ENCODE data around the gene AXIN2. TPM values are rescaled to one million over a fixed set of nuclear protein-coding genes. Genes with fewer than 3 reads are reported as not detected.
A peak's percentile ranks its signal among the peaks of the same experiment; 100 is the strongest.
"Not testable (repeated sequence)": the region's sequence is repeated elsewhere in the genome, so short reads cannot be mapped to it uniquely, and the experiment has no call there.

The AXIN2 gene
- total and polyA plus RNA-seq, 12 donors, result 5.7 to 19.2 (median 11.8) TPM

- no peak overlapping the region for H3K27ac ChIP-seq
- intact Hi-C loops (cut with DNase I), result no loop called here
- 39 to 42% methylated on average over 9 of the region's 9 CpGs for WGBS, 2 donors
- DNase-seq (peak in 1 of 2 donors; percentile 74), ATAC-seq (peak in 7 of 8 donors; percentile 46 to 90 (median 75))
- H3K27me3 ChIP-seq, result peaks cover 0 to 6% (median 0%) of the 10 kb centered on the region in 7 donors
- no peaks in the 10 kb centered on the region for H3K36me3 ChIP-seq
- H3K4me1 ChIP-seq, result peaks cover 0 to 5% (median 0%) of the 10 kb centered on the region in 9 donors
- no peaks in the 10 kb centered on the region for H3K9me3 ChIP-seq
- no peak overlapping the region for H3K4me3 ChIP-seq
- TF ChIP-seq, protein P1, sequence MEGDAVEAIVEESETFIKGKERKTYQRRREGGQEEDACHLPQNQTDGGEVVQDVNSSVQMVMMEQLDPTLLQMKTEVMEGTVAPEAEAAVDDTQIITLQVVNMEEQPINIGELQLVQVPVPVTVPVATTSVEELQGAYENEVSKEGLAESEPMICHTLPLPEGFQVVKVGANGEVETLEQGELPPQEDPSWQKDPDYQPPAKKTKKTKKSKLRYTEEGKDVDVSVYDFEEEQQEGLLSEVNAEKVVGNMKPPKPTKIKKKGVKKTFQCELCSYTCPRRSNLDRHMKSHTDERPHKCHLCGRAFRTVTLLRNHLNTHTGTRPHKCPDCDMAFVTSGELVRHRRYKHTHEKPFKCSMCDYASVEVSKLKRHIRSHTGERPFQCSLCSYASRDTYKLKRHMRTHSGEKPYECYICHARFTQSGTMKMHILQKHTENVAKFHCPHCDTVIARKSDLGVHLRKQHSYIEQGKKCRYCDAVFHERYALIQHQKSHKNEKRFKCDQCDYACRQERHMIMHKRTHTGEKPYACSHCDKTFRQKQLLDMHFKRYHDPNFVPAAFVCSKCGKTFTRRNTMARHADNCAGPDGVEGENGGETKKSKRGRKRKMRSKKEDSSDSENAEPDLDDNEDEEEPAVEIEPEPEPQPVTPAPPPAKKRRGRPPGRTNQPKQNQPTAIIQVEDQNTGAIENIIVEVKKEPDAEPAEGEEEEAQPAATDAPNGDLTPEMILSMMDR (IDR thresholded peaks at IDR 0.05), result no peak
Observed at GRCh38 chr17:65485388-65486299, 75.8 kb downstream of the AXIN2 start.

DNA sequence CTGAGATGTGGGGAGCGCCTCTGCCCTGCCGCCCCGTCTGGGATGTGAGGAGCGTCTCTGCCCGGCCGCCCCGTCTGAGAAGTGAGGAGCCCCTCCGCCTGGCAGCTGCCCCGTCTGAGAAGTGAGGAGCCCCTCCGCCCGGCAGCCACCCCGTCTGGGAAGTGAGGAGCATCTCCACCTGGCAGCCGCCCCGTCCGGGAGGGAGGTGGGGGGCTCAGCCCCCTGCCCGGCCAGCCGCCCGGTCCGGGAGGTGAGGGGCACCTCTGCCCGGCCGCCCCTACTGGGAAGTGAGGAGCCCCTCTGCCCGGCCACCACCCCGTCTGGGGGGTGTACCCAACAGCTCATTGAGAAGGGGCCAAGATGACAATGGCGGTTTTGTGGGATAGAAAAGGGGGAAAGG is 77.0 kb downstream of the AXIN2 start:
- H3K4me1 ChIP-seq; H3K27ac ChIP-seq; intact Hi-C loops (cut with DNase I); H3K9me3 ChIP-seq; H3K36me3 ChIP-seq; ATAC-seq; H3K27me3 ChIP-seq; DNase-seq; H3K4me3 ChIP-seq: not testable (repeated sequence)
- WGBS, 2 donors, result 94 to 100% methylated on average over 1 to 21 of the region's 24 CpGs

DNA sequence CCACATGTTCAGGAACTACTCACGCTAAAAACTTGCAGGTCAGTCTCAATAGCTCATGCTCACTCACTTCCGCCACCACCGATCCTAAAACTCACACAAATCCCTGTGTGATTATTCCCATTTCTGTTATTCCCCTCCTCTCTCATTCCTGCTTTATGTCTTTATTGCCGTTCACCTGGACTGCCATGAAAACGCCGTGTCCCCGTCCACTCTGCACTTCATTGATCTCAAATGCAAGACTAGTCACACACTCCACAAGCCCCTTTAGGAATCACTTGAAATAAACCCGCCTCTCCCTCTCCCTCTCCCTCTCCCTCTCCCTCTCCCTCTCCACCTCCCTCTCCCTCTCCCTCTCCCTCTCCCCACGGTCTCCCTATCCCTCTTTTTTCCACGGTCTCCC is 78.0 kb downstream of the AXIN2 start:
- H3K4me1 ChIP-seq, result peaks cover 0 to 5% (median 0%) of the 10 kb centered on the region in 9 donors
- H3K27ac ChIP-seq, result no peak overlapping the region
- H3K4me3 ChIP-seq, result no peak overlapping the region
- H3K27me3 ChIP-seq, result peaks cover 0 to 6% (median 0%) of the 10 kb centered on the region in 7 donors
- WGBS, 2 donors, result 88% methylated on average over 9 to 10 of the region's 10 CpGs
- DNase-seq, result no peak
- H3K36me3 ChIP-seq, result no peaks in the 10 kb centered on the region
- H3K9me3 ChIP-seq, result no peaks in the 10 kb centered on the region
- intact Hi-C loops (cut with DNase I), result no loop called here
- TF ChIP-seq, protein P1 (IDR thresholded peaks at IDR 0.05), result no peak
- ATAC-seq, result no peak

DNA sequence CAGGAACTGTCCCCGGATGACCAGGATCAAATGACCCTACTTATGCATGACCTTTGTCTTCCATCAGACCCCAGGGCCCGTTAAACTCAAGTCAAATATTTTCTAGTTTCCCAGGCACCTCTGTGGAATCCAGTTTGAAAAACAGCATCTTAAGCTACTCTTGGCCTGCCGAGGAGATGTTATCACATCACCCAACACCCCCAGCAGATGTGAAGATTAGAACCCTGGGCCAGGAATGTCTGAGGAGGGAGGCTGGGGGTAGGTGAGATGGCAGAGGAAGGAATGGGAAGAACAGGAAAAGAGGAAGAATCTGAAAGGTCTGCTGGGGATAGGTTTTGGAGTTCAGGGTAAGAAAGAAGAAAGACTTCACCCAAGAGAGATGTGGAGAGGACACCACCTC is 79.2 kb downstream of the AXIN2 start:
- peaks cover 0 to 6% (median 0%) of the 10 kb centered on the region in 7 donors for H3K27me3 ChIP-seq
- DNase-seq (no peak), ATAC-seq (no peak)
- no peak overlapping the region for H3K4me3 ChIP-seq
- H3K27ac ChIP-seq, result no peak overlapping the region
- 57 to 66% methylated on average over 3 of the region's 3 CpGs for WGBS, 2 donors
- TF ChIP-seq, protein P1 (IDR thresholded peaks at IDR 0.05), result no peak
- intact Hi-C loops (cut with DNase I), result no loop called here
- peaks cover 0 to 5% (median 0%) of the 10 kb centered on the region in 9 donors for H3K4me1 ChIP-seq
- no peaks in the 10 kb centered on the region for H3K36me3 ChIP-seq
- H3K9me3 ChIP-seq, result no peaks in the 10 kb centered on the region

DNA sequence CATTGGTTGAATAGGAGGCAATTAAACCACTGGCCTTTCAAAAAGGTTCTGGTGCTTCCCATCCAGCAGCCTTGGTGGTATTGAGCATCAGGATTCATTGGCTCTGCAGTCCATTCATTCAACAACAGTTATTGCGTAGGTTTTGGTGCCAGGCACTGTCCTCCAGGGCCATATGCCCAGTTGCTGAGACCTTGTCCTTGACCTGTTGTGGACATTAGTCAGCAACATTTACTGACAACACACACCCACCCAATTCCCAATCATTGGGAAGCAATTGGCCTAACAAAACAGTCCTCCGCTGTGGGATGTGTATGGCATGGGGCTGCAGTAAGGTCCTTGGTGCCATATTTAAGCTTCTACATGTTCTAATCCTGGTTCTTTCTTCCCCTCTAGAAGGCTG is 82.2 kb downstream of the AXIN2 start:
- H3K4me1 ChIP-seq, result no peaks in the 10 kb centered on the region
- ATAC-seq (no peak), DNase-seq (no peak)
- 95 to 97% methylated on average over 2 of the region's 2 CpGs for WGBS, 2 donors
- TF ChIP-seq, protein P1 (IDR thresholded peaks at IDR 0.05), result no peak
- intact Hi-C loops (cut with DNase I), result no loop called here
- H3K9me3 ChIP-seq, result no peaks in the 10 kb centered on the region
- H3K36me3 ChIP-seq, result no peaks in the 10 kb centered on the region
- H3K27ac ChIP-seq, result no peak overlapping the region
- H3K27me3 ChIP-seq, result no peaks in the 10 kb centered on the region
- no peak overlapping the region for H3K4me3 ChIP-seq
